Trophoblast cell (in vitro differentiated cells and primary cell): Measurements from ENCODE around the gene ZNF579.
A peak's percentile ranks its signal among the peaks of the same experiment; 100 is the strongest.

Experiments used
- DNase-seq, 2 donors: peaks; one replicate each; pipeline ENCODE4 v3.0.0-alpha.2; 2016
- H2AFZ ChIP-seq: 2 replicates; pipeline ENCODE4 v1.6.1; 2013; ENCODE audit warnings: low read length, moderate library complexity, mild to moderate bottlenecking; ENCODE audit not compliant: insufficient read depth, poor library complexity
- H2AK5ac ChIP-seq: 2 replicates; pipeline ENCODE4 v1.6.1; 2013; ENCODE audit warnings: mild to moderate bottlenecking, low read length
- H2BK120ac ChIP-seq: 2 replicates; pipeline ENCODE4 v1.6.1; 2013; ENCODE audit warnings: low read length, mild to moderate bottlenecking, moderate library complexity; ENCODE audit not compliant: insufficient read depth, poor library complexity
- H2BK12ac ChIP-seq: 2 replicates; pipeline ENCODE4 v1.6.1; 2013; ENCODE audit warnings: mild to moderate bottlenecking, low read length, moderate library complexity
- H2BK5ac ChIP-seq: 2 replicates; pipeline ENCODE4 v1.6.1; 2013; ENCODE audit warnings: low read length, low read depth, moderate library complexity, mild to moderate bottlenecking; ENCODE audit not compliant: poor library complexity
- H3K14ac ChIP-seq: 2 replicates; pipeline ENCODE4 v1.6.1; 2013; ENCODE audit warnings: mild to moderate bottlenecking, low read length
- H3K18ac ChIP-seq: 2 replicates; pipeline ENCODE4 v1.6.1; 2013; ENCODE audit warnings: mild to moderate bottlenecking, low read length
- H3K23ac ChIP-seq: 2 replicates; pipeline ENCODE4 v1.6.1; 2013; ENCODE audit warnings: low read length
- H3K27ac ChIP-seq: 2 replicates; pipeline ENCODE4 v1.5.1; 2013; ENCODE audit warnings: low read depth, mild to moderate bottlenecking, inconsistent platforms, low read length, moderate library complexity
- H3K27me3 ChIP-seq: 2 replicates; pipeline ENCODE4 v1.6.1; 2013; ENCODE audit warnings: inconsistent platforms, mild to moderate bottlenecking, low read length, moderate library complexity; ENCODE audit not compliant: insufficient read depth
- H3K36me3 ChIP-seq, 2 experiments: 1 replicate in 1 of 2; 2 replicates in 1 of 2; pipeline ENCODE4 v1.6.1; 2013; ENCODE audit warnings: low read length in 2 of 2, mild to moderate bottlenecking in 2 of 2, moderate library complexity in 1 of 2; ENCODE audit not compliant: insufficient read depth in 2 of 2, control insufficient read depth in 1 of 2
- H3K4ac ChIP-seq: 2 replicates; pipeline ENCODE4 v1.6.1; 2013; ENCODE audit warnings: low read depth, mild to moderate bottlenecking, low read length, moderate library complexity
- H3K4me1 ChIP-seq, 2 experiments: 1 replicate in 1 of 2; 2 replicates in 1 of 2; pipeline ENCODE4 v1.6.1; 2013; ENCODE audit warnings: low read length in 2 of 2, mild to moderate bottlenecking in 2 of 2, moderate library complexity in 1 of 2; ENCODE audit not compliant: insufficient read depth in 2 of 2, control insufficient read depth in 1 of 2
- H3K4me2 ChIP-seq: 2 replicates; pipeline ENCODE4 v1.6.1; 2013; ENCODE audit warnings: inconsistent platforms, mild to moderate bottlenecking, low read length, moderate library complexity
- H3K4me3 ChIP-seq: 2 replicates; pipeline ENCODE4 v1.5.1; 2013; ENCODE audit warnings: mild to moderate bottlenecking, low read depth, low read length, inconsistent platforms
- H3K79me1 ChIP-seq: one replicate; pipeline ENCODE4 v1.6.1; 2013; ENCODE audit warnings: low read length
- H3K79me2 ChIP-seq: 2 replicates; pipeline ENCODE4 v1.6.1; 2013; ENCODE audit warnings: low read length, mild to moderate bottlenecking; ENCODE audit not compliant: control insufficient read depth, insufficient read depth, poor library complexity
- H3K9ac ChIP-seq: 2 replicates; pipeline ENCODE4 v1.6.1; 2013; ENCODE audit warnings: mild to moderate bottlenecking, low read length
- H3K9me3 ChIP-seq: 2 replicates; pipeline ENCODE4 v1.6.1; 2013; ENCODE audit warnings: low read depth, mild to moderate bottlenecking, control low read depth, inconsistent platforms, low read length; ENCODE audit not compliant: insufficient read depth
- H4K12ac ChIP-seq: 2 replicates; pipeline ENCODE4 v1.6.1; 2013; ENCODE audit warnings: low read depth, mild to moderate bottlenecking, low read length, moderate library complexity
- H4K8ac ChIP-seq: 2 replicates; pipeline ENCODE4 v1.6.1; 2013; ENCODE audit warnings: low read depth, mild to moderate bottlenecking, low read length, moderate library complexity
- H4K91ac ChIP-seq: one replicate; pipeline ENCODE4 v1.6.1; 2013; ENCODE audit warnings: low read depth, mild to moderate bottlenecking, low read length, moderate library complexity
- WGBS: extraction: QIAGEN DNeasy Blood & Tissue Kit; methylation state at CpG from one replicate; pipeline ENCODE4 v1.1.7; 2013; ENCODE audit warnings: missing lambda C conversion rate; ENCODE audit not compliant: insufficient read length, insufficient coverage; ENCODE audit errors: extremely low coverage; 5-methylcytosine and 5-hydroxymethylcytosine counted together

The ZNF579 gene

GRCh38 chr19:55546011-55546410 is 34.6 kb downstream of the ZNF579 start:
- no peak overlapping the region for H3K9ac ChIP-seq
- no peak overlapping the region for H2BK5ac ChIP-seq
- no CpG with 5 or more reads among the region's 11 CpGs for WGBS
- no peak overlapping the region for H3K4me2 ChIP-seq
- peaks cover 7 to 12% of the 10 kb centered on the region in 2 experiments for H3K4me1 ChIP-seq
- no peak for DNase-seq
- H3K4ac ChIP-seq, result no peak overlapping the region
- no peak overlapping the region for H4K8ac ChIP-seq
- no peaks in the 10 kb centered on the region for H3K27me3 ChIP-seq
- H3K27ac ChIP-seq, result no peak overlapping the region
- H3K18ac ChIP-seq, result no peak overlapping the region
- no peak overlapping the region for H3K4me3 ChIP-seq
- H2AK5ac ChIP-seq, result no peak overlapping the region
- H4K12ac ChIP-seq, result no peak overlapping the region
- H2AFZ ChIP-seq, result peak overlapping the region; percentile 56
- peaks cover 5% of the 10 kb centered on the region for H3K79me1 ChIP-seq
- no peak overlapping the region for H2BK120ac ChIP-seq
- no peak overlapping the region for H2BK12ac ChIP-seq
- peaks cover 2% of the 10 kb centered on the region for H3K9me3 ChIP-seq
- peak overlapping the region; percentile 32 for H3K14ac ChIP-seq
- H4K91ac ChIP-seq, result peak overlapping the region; percentile 19
- H3K79me2 ChIP-seq, result no peaks in the 10 kb centered on the region
- H3K23ac ChIP-seq, result no peak overlapping the region
- H3K36me3 ChIP-seq, result no peaks in the 10 kb centered on the region

GRCh38 chr19:55545443-55545842 is 35.2 kb downstream of the ZNF579 start, which contains the start of gene SBK3:
Gene SBK3, minus strand, starts transcription at chr19:55545543. Its CDS starts 0 bp downstream, at chr19:55545543.
- no peaks in the 10 kb centered on the region for H3K27me3 ChIP-seq
- no peak for DNase-seq
- no CpG with 5 or more reads among the region's 10 CpGs for WGBS

GRCh38 chr19:55544776-55545439 is 35.7 kb downstream of the ZNF579 start:
- Histone ChIP-seq H3K27ac (no peak overlapping the region), H2AFZ (no peak overlapping the region)

More at GRCh38 chr19:55545443-55545842, 35.2 kb downstream of the ZNF579 start, which contains the start of gene SBK3:
- Histone ChIP-seq H4K12ac (no peak within 1 kb of the TSS), H2AFZ (peak within 1 kb of the TSS; percentile 56), H3K14ac (peak within 1 kb of the TSS; percentile 32), H3K27ac (no peak within 1 kb of the TSS), H4K91ac (peak within 1 kb of the TSS; percentile 19), H3K4me2 (no peak within 1 kb of the TSS), H2BK5ac (no peak within 1 kb of the TSS), H3K4ac (no peak within 1 kb of the TSS), H2AK5ac (no peak within 1 kb of the TSS), H4K8ac (no peak within 1 kb of the TSS), H3K9me3 (peaks cover 2% of the 10 kb centered on the region), H3K79me2 (no peaks in the 10 kb centered on the region), H3K18ac (no peak within 1 kb of the TSS), H3K23ac (no peak within 1 kb of the TSS), H3K9ac (no peak within 1 kb of the TSS), H3K4me1 (peaks cover 7 to 12% of the 10 kb centered on the region in 2 experiments), H2BK120ac (no peak within 1 kb of the TSS), H3K79me1 (peaks cover 5% of the 10 kb centered on the region), H3K4me3 (no peak within 1 kb of the TSS), H2BK12ac (no peak within 1 kb of the TSS), H3K36me3 (no peaks in the 10 kb centered on the region)

GRCh38 chr19:55544014-55544413 is 36.6 kb downstream of the ZNF579 start:
- Histone ChIP-seq H3K36me3 (no peaks in the 10 kb centered on the region), H2AFZ (no peak overlapping the region), H3K79me2 (no peaks in the 10 kb centered on the region), H3K4me3 (no peak overlapping the region), H2BK120ac (no peak overlapping the region), H3K18ac (no peak overlapping the region), H3K27ac (no peak overlapping the region), H2BK5ac (no peak overlapping the region), H4K8ac (no peak overlapping the region), H3K9me3 (peaks cover 2% of the 10 kb centered on the region), H2AK5ac (no peak overlapping the region), H3K9ac (no peak overlapping the region), H3K79me1 (no peaks in the 10 kb centered on the region), H3K4ac (no peak overlapping the region), H4K12ac (no peak overlapping the region), H3K23ac (no peak overlapping the region), H3K27me3 (no peaks in the 10 kb centered on the region), H3K4me2 (no peak overlapping the region), H4K91ac (no peak overlapping the region), H2BK12ac (no peak overlapping the region), H3K4me1 (peaks cover 0 to 3% of the 10 kb centered on the region in 2 experiments), H3K14ac (no peak overlapping the region)
- no CpG with 5 or more reads among the region's 15 CpGs for WGBS
- DNase-seq, result no peak

More at GRCh38 chr19:55544776-55545439, 35.7 kb downstream of the ZNF579 start:
- H3K36me3 ChIP-seq, result no peaks in the 10 kb centered on the region
- H3K9ac ChIP-seq, result no peak overlapping the region
- peaks cover 3 to 8% of the 10 kb centered on the region in 2 experiments for H3K4me1 ChIP-seq
- no peak overlapping the region for H3K14ac ChIP-seq
- peaks cover 3% of the 10 kb centered on the region for H3K79me1 ChIP-seq
- no peak for DNase-seq
- H2BK120ac ChIP-seq, result no peak overlapping the region
- no CpG with 5 or more reads among the region's 23 CpGs for WGBS
- H2BK5ac ChIP-seq, result no peak overlapping the region
- H4K12ac ChIP-seq, result no peak overlapping the region
- no peak overlapping the region for H4K8ac ChIP-seq
- H3K4me2 ChIP-seq, result no peak overlapping the region
- no peak overlapping the region for H4K91ac ChIP-seq
- no peak overlapping the region for H3K4me3 ChIP-seq
- no peaks in the 10 kb centered on the region for H3K27me3 ChIP-seq
- no peak overlapping the region for H3K4ac ChIP-seq
- no peak overlapping the region for H3K18ac ChIP-seq
- no peaks in the 10 kb centered on the region for H3K79me2 ChIP-seq
- H3K23ac ChIP-seq, result no peak overlapping the region
- peaks cover 2% of the 10 kb centered on the region for H3K9me3 ChIP-seq
- H2BK12ac ChIP-seq, result no peak overlapping the region
- no peak overlapping the region for H2AK5ac ChIP-seq
